GM12872 (cell line): ENCODE results near the gene C6orf163.

Experiments used
- CTCF ChIP-seq: IDR thresholded peaks from 3 replicates; pipeline ENCODE4 v1.5.1; 2011; ENCODE audit warnings: low read depth, mild to moderate bottlenecking, low read length, moderate library complexity; ENCODE audit not compliant: insufficient read depth

Gene C6orf163

GRCh38 chr6:87344731-87345130 is at the start of gene C6orf163:
Gene C6orf163, plus strand, starts transcription at chr6:87344813. Its CDS starts 287 bp downstream, at chr6:87345100.
- TF ChIP-seq CTCF = no peak

GRCh38 chr6:87297119-87297518 is 47.5 kb upstream of the C6orf163 start:
- TF ChIP-seq CTCF = no peak

DNA sequence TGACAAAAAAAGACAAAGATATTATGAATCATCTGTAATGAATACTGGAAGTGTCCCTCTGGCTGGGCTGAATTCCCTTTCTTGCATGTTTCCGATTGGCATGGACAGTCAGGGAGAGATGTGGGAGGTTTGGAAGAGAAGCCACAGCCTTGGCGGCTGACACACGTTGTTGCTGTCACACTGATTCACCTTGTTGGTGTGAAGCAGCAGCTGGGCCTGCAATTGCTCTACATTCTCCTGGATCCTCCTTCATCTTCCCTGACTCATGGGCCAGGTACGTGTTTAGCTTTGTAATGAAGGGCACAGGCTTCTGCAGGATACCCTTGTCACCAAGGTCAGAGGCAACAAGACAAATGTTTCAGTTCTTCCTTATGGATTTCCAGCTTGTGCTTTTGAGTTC is 35.6 kb upstream of the C6orf163 start:
- no peak for TF ChIP-seq CTCF

GRCh38 chr6:87312860-87313259 is 31.8 kb upstream of the C6orf163 start:
- TF ChIP-seq CTCF = no peak

DNA sequence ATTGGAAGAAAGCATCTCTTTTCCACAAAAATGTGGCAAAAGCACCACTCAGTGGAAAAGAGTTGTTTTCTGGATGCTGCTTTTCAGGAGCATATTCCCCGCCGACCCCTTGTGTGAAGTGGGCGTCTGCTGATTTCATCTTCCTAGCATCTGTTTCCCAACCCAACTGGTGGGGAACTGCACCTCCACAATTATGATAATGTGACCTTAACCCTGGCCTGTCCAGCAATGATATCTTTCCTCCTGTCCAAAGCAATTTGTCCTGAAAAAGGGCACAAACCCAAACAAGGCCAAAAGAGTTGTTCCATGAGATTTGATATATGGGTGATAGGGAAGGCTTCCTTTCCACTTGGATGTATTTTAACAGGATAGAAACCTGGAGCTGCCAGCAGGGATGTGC is 29.5 kb upstream of the C6orf163 start:
- no peak for TF ChIP-seq CTCF

- no peak for TF ChIP-seq CTCF
These were observed 25.2 kb upstream of the C6orf163 start for GRCh38 chr6:87319271-87319987.

DNA sequence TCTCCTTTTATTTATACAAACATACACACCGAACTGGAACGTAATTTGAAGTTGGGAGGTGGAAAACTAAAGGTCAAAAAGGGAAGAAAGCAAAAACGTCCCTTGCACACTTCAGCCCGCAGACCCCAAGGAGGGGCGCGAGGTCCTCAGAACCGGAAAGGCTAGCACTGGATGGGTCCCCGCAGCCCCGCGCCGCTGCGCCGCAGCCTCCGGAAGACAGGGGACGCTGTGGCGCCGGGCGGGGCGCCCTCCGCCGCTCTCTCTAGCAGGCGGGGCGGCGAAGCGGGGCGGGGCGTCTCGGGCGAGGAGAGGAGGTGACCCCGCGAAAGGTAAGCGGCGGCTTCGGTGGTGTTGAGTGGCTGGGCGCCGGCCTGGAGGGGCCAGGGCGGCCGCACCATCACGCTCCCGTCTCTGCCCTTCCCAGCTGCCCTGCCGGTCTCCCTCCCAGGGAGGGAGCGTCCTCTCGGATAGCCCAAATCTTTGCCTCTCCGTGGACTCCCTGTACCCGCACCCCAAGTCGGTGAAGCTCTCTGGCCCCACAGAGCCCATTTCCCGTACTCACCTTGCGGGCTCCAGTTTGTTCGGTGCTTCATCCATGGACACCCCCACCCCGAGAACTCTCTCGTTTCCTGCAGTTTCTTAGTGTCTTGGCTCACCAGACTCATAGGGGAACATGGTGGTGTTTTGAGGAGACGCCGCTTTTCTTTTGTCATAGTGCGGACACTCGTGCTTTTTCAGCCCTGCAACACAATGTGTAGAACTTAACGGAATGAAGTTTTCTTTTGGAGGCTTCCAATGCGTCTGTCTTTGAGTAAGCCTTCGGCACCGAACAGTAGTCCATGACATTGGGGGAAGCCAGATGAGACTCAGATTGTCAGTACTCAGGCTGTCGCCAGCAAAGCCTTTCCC is 22.1 kb upstream of the C6orf163 start, which contains the start of gene SMIM8:
SMIM8 (plus strand) TSS at position 285 of the 909 bp plus-strand sequence. CDS start 14,444 bp downstream, outside the sequence.
- TF ChIP-seq CTCF = peak; percentile 94
